Hindlimb muscle (tissue), 1 donor: ENCODE measurements around the gene ZNF219. TPM values are rescaled to one million over a fixed set of nuclear protein-coding genes. Genes with fewer than 3 reads are reported as not detected.
A peak's percentile ranks its signal among the peaks of the same experiment; 100 is the strongest.

Source experiments
- DNase-seq: peaks from one replicate; pipeline ENCODE4 v3.0.0-alpha.2; 2013
- polyA plus RNA-seq: library from polyadenylated mRNA; unstranded; fragments of 120-200 nt; gene quantifications from one replicate; pipeline ENCODE4 v1.2.1, GENCODE V29; 2013; ENCODE audit not compliant: insufficient read length

The ZNF219 gene
- polyA plus RNA-seq = 18.4 TPM

GRCh38 chr14:21098076-21098891 lies at the start of gene ZNF219:
Gene ZNF219 (minus strand): TSS chr14:21098655. CDS start chr14:21093591, 5,064 bp downstream.
- no peak for DNase-seq

GRCh38 chr14:21145437-21145836 lies 47.0 kb upstream of the ZNF219 start:
- no peak for DNase-seq

- DNase-seq = no peak
Observed at GRCh38 chr14:21142357-21142756, 43.9 kb upstream of the ZNF219 start.

- DNase-seq = no peak
Observed at GRCh38 chr14:21136024-21136423, 37.6 kb upstream of the ZNF219 start.

- DNase-seq = no peak
Observed at GRCh38 chr14:21133901-21134300, 35.4 kb upstream of the ZNF219 start.

GRCh38 chr14:21123429-21123828 lies 25.0 kb upstream of the ZNF219 start:
- DNase-seq = no peak

- DNase-seq = no peak
Observed at GRCh38 chr14:21121122-21121521, 22.7 kb upstream of the ZNF219 start.

- no peak for DNase-seq
Observed at GRCh38 chr14:21120686-21121085, 22.2 kb upstream of the ZNF219 start.

- no peak for DNase-seq
Observed at GRCh38 chr14:21118933-21119332, 20.5 kb upstream of the ZNF219 start.

GRCh38 chr14:21113369-21113768 lies 14.9 kb upstream of the ZNF219 start:
- no peak for DNase-seq

GRCh38 chr14:21112255-21112654 lies 13.8 kb upstream of the ZNF219 start:
- DNase-seq = no peak

- DNase-seq = no peak
Observed at GRCh38 chr14:21109377-21110138, 11.1 kb upstream of the ZNF219 start.

- DNase-seq = no peak
Observed at GRCh38 chr14:21108791-21109190, 10.3 kb upstream of the ZNF219 start.

- no peak for DNase-seq
Observed at GRCh38 chr14:21107283-21107800, 8.9 kb upstream of the ZNF219 start.

- peak; percentile 82 for DNase-seq
Observed at GRCh38 chr14:21106498-21107282, 8.2 kb upstream of the ZNF219 start.

GRCh38 chr14:21106176-21106497 lies 7.7 kb upstream of the ZNF219 start:
- no peak for DNase-seq

- no peak for DNase-seq
Observed at GRCh38 chr14:21105095-21105494, 6.6 kb upstream of the ZNF219 start.

- DNase-seq = peak; percentile 74
Observed at GRCh38 chr14:21104448-21105060, 6.1 kb upstream of the ZNF219 start.

GRCh38 chr14:21103710-21104447 lies 5.4 kb upstream of the ZNF219 start:
- DNase-seq = peak; percentile 96

GRCh38 chr14:21103411-21103709 lies 4.9 kb upstream of the ZNF219 start:
- DNase-seq = no peak

GRCh38 chr14:21102521-21103410 lies 4.3 kb upstream of the ZNF219 start:
- no peak for DNase-seq
